ENCODE results near the gene TANK.
A peak's percentile ranks its signal among the peaks of the same experiment; 100 is the strongest.

The TANK gene

DNA sequence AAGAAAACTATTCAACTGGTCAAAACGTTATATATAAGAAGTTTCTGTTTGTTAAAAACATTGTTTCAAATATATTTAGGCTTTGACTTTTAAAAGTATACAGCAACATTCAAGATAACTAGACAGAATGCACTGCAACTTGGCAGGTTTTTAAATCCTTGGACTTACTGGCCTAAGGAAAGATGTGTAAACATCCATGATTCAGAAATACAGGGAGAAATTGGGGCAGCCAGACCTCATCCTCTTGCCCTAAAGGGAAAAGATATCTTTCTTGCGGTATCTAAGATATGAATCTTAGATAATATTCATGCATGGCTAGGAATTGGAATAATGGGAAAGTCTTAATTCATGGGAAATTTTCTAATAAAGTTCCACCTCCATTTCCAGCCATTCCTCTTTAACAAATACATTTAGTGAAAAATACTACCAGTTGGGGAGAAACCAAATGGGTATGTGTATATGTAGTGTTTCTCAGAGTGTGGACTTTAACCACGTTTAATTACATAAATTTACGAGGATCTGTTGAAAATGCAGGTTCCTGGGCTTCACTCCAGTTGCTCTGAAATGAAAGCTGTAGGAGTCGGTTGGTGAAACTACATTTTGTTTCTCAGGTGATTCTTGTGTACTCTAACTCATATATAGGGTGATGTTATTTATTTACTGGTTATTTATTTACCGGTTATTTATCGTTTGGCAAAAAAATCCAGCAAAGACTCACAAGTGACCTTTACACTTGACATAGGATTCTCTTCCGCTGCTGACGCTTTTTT lies 587 bp upstream of the TANK start:
- no peak for TF ChIP-seq CTCF (IDR thresholded peaks at IDR 0.05; ENCODE audit: low read length, missing control alignments)
- H3K4me3 ChIP-seq (replicated peaks; ENCODE audit: low read depth, low read length), result peak overlapping the region; percentile 82
- DNase-seq (ENCODE audit: low read depth), result no peak

- peak overlapping the region; percentile 82 for H3K4me3 ChIP-seq (replicated peaks; ENCODE audit: low read depth, low read length)
- peak; percentile 29 for DNase-seq (ENCODE audit: low read depth)
- no peak for TF ChIP-seq CTCF (IDR thresholded peaks at IDR 0.05; ENCODE audit: low read length, missing control alignments)
Measured at GRCh38 chr2:161161074-161161706, 962 bp downstream of the TANK start.

- H3K4me3 ChIP-seq (replicated peaks; ENCODE audit: low read depth, low read length), result no peak overlapping the region
- DNase-seq (ENCODE audit: low read depth), result no peak
- TF ChIP-seq CTCF (IDR thresholded peaks at IDR 0.05; ENCODE audit: low read length, missing control alignments), result no peak
Measured at GRCh38 chr2:161163440-161163839, 3.2 kb downstream of the TANK start.

DNA sequence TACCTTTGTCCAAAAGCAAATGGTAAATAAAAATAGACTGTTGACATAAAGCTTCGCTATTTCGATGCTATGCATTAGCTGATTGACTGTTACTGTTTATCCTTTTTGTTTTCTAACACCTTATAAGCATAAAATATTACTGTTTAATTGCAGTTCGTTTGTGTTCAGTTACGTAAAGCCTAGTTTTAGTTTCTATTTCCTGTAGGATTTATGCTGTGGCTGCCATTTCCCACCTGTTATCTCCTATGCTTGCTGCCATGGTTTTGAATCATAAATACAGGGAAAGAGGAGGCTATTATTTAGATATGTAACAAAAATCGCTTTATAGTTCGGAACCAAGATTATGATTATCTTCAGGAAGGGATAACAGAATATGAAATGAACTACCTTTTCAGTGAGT lies 3.9 kb downstream of the TANK start:
- TF ChIP-seq CTCF (IDR thresholded peaks at IDR 0.05; ENCODE audit: low read length, missing control alignments), result no peak
- H3K4me3 ChIP-seq (replicated peaks; ENCODE audit: low read depth, low read length), result no peak overlapping the region
- DNase-seq (ENCODE audit: low read depth), result no peak

DNA sequence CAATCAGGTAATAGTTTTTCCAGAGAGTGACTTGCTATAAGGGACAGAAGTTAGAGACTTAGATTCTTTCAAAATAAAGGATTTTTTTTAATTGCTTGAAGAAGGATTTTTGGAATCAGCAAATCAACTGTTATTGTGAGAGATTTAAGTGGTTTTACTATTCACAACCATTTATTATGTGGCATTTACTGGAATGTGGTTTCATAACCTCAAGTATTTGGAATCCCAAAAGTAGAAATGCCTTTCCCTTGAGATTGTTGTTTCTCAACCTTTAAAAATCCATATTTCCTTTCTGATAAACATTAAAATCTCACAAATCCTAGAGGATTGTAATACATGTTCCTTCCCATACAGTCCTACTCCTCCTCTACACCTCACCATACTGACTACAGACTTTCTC lies 5.0 kb downstream of the TANK start:
- no peak for TF ChIP-seq CTCF (IDR thresholded peaks at IDR 0.05; ENCODE audit: low read length, missing control alignments)
- no peak overlapping the region for H3K4me3 ChIP-seq (replicated peaks; ENCODE audit: low read depth, low read length)
- peak; percentile 82 for DNase-seq (ENCODE audit: low read depth)

- no peak overlapping the region for H3K4me3 ChIP-seq (replicated peaks; ENCODE audit: low read depth, low read length)
- DNase-seq (ENCODE audit: low read depth), result no peak
- no peak for TF ChIP-seq CTCF (IDR thresholded peaks at IDR 0.05; ENCODE audit: low read length, missing control alignments)
Measured at GRCh38 chr2:161165811-161166210, 5.6 kb downstream of the TANK start.

Data from fibroblast of pulmonary artery (primary cell).